IPS-18a (cell line): ENCODE data around the gene THEM5.

ENCODE experiments used
- H3K27ac ChIP-seq: one replicate; pipeline ENCODE4 v1.5.1; 2013; ENCODE audit warnings: low read length
- H3K27me3 ChIP-seq: one replicate; pipeline ENCODE4 v1.6.1; 2013; ENCODE audit warnings: mild to moderate bottlenecking, low read length; ENCODE audit not compliant: control insufficient read depth, insufficient read depth
- H3K36me3 ChIP-seq: one replicate; pipeline ENCODE4 v1.6.1; 2013; ENCODE audit warnings: low read depth, low read length; ENCODE audit not compliant: control insufficient read depth
- H3K4me1 ChIP-seq: one replicate; pipeline ENCODE4 v1.6.1; 2013; ENCODE audit warnings: low read depth, low read length; ENCODE audit not compliant: control insufficient read depth
- H3K4me3 ChIP-seq: one replicate; pipeline ENCODE4 v1.5.1; 2013; ENCODE audit warnings: low read length
- H3K9ac ChIP-seq: one replicate; pipeline ENCODE4 v1.6.1; 2013; ENCODE audit warnings: mild to moderate bottlenecking, low read length, moderate library complexity
- H3K9me3 ChIP-seq: one replicate; pipeline ENCODE4 v1.6.1; 2013; ENCODE audit warnings: low read depth, low read length; ENCODE audit not compliant: control insufficient read depth

THEM5 gene

DNA sequence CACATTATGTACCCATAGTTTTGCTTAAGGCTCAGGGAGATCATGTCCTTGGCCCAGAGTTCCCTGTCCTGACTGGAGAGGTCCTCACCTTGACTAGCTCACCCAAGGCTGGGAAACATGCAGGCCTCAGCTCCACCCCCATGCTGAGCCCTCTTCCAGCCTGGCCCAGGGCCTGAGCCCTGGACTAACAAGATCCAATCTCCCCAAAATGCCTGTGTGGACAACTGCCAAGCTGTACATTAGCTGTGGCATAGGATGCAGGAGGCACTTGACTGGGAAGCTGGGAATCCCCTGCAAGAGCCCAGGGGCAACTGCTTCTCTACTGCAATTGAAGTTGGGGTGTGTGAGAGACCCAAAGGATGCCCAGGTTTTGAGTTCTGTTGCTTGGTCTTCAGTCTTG, 50.3 kb downstream of the THEM5 start:
- Histone ChIP-seq H3K9me3 (no peaks in the 10 kb centered on the region), H3K27ac (no peak overlapping the region), H3K4me1 (no peaks in the 10 kb centered on the region), H3K9ac (no peak overlapping the region), H3K4me3 (no peak overlapping the region), H3K36me3 (no peaks in the 10 kb centered on the region), H3K27me3 (no peaks in the 10 kb centered on the region)

DNA sequence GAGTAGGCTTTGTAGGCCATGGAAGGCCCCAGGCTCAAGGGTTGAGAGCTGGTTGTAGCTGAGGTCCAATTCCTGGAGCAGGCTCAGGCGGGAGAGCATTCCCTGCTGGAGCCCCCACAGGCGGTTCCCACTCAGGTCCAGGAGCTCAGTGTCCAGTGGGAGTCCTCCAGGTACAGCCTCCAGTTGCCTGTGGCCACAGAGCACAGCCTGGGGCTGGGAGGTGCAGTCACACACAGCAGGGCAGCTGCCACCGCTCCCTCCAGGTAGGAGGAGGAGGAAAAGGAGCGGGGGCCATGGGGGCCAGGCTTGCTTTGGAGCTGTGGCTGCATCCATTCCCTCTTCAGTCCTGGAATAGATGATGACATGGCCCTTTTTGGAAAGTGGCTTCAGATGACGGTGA, 51.1 kb downstream of the THEM5 start:
- H3K9ac ChIP-seq: no peak overlapping the region
- no peaks in the 10 kb centered on the region for H3K36me3 ChIP-seq
- no peak overlapping the region for H3K4me3 ChIP-seq
- no peaks in the 10 kb centered on the region for H3K4me1 ChIP-seq
- H3K9me3 ChIP-seq: no peaks in the 10 kb centered on the region
- no peak overlapping the region for H3K27ac ChIP-seq
- no peaks in the 10 kb centered on the region for H3K27me3 ChIP-seq

DNA sequence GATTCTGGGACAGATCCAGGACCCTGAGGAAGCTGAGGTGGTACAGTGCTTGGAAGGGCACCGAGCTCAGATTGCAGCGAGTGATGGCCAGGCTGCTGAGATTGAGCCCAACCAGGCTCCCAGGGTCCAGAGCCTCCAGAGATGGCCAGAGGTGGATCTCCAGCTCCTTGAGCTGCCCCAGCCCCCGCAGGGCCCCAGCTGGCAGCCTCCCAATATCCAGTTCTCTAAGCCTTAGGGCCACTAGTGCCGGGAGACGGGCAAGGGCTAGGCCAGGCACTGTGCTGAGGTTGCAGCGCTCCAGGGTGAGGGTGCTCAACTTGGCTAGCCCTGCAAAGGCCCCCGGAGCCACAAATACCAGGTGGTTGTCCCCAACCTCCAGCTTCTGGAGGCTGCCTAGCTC, 51.7 kb downstream of the THEM5 start:
- Histone ChIP-seq H3K4me1 (no peaks in the 10 kb centered on the region), H3K9me3 (no peaks in the 10 kb centered on the region), H3K9ac (no peak overlapping the region), H3K4me3 (no peak overlapping the region), H3K27ac (no peak overlapping the region), H3K27me3 (no peaks in the 10 kb centered on the region), H3K36me3 (no peaks in the 10 kb centered on the region)

DNA sequence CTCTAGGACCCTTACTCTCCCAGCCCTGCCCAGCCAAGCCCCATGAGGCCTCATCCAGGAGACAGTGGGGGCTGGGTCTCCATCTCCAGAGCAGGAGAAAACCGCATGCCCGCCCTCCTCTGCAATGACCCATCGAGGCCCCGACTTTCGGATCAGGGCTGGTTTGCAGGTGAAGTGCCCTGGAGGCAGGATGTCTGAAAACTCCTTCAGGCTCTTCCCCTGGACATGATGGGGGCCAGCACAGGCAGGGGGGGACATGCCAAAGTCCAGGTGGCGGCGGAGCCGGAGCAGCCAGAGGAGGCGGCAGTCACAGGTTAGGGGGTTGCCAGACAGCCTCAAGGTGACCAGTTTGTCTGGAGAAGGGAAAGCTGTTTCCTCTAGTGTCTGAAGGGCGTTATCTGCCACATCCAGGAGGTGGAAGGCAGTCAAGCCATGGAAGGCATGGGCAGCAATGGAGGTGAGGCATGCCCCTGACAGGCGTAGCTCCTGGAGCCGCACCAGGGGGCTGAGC, 52.1 kb downstream of the THEM5 start:
- Histone ChIP-seq H3K36me3 (no peaks in the 10 kb centered on the region), H3K27me3 (no peaks in the 10 kb centered on the region), H3K9ac (no peak overlapping the region), H3K9me3 (no peaks in the 10 kb centered on the region), H3K4me3 (no peak overlapping the region), H3K4me1 (no peaks in the 10 kb centered on the region), H3K27ac (no peak overlapping the region)

DNA sequence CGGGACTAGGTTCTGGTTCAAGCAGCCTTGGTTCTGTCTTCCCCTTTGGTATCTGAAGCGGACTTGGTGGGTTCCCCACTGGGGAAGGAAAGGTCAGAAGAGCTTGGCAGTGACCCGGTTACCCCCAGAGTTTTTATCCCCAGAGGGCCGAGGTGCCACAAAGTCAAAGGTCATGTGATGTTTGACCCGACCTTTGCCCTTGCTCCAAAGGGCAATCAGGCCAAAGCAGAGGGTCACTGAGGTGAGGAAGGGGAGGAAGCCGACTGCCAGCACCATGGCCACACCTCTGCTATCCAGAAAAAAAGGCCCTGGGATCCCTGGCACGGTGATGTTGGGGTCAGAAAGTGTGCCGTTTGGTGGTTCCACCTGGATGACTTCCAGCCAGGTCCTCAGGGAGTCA, 52.7 kb downstream of the THEM5 start:
- no peaks in the 10 kb centered on the region for H3K27me3 ChIP-seq

DNA sequence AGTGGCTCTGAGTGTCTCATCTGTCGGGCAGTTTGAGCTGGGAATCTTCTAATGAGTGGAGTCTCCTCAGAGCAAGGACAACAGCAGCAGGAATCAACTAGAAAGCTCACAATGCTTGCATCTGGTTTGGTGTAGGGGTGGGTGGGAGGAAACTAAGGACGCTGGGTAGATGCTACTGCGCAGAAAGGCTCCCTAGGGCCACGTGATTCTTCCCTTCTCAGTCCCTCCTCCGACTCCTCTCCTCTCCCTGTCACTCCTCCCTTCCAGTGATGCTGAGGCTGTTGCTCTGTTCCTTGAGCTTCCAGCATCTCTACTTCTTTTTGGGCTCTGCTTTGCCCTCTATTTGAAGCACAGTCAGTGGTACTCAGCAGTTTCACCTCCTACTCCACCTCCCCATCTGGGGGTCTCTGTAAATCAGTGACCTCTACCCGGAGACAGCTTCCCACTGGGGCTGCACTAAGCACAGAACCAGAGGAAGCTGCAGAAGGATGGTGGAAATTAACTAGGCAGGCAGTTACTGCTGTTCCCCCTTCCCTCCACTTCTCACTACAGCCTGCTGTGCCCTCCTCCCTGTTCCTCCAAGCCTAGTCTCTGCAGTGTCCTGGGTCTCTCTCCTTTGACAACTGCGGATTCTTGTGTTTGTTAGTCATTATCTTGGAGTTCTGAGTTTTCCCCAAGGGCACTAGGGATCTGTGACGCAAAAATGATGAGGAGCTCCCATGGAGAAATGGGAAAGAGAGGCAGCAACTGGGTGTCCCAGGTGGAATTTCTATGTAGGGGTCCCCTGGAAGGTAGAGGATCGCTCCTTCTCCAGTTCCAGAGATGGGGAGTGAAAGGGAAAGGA, 54.1 kb downstream of the THEM5 start:
- no peaks in the 10 kb centered on the region for H3K27me3 ChIP-seq

More for the DNA sequence above, 52.7 kb downstream of the THEM5 start:
- Histone ChIP-seq H3K9me3 (no peaks in the 10 kb centered on the region), H3K27ac (no peak overlapping the region), H3K36me3 (no peaks in the 10 kb centered on the region), H3K9ac (no peak overlapping the region), H3K4me3 (no peak overlapping the region), H3K4me1 (no peaks in the 10 kb centered on the region)

DNA sequence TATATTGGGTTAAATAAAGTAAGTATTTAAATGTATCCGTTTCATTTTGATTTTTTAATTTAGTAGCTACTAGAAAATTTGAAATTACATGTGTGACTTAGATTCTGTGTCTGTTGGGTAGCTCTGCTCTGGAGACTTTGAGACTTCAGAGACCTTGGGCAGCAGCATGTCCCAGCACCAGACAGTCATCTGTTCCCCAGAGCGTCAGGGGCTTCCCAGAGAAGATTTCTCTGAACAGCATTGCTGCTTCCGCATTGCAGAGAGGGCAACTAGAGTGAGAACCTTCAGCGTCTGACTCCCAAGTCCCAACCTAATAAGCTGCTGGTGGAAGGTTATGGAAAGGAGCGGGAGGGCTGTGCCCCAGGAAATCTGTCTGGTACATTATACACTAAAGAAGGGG, 54.9 kb downstream of the THEM5 start:
- H3K4me3 ChIP-seq: no peak overlapping the region
- no peak overlapping the region for H3K27ac ChIP-seq
- no peaks in the 10 kb centered on the region for H3K36me3 ChIP-seq
- no peaks in the 10 kb centered on the region for H3K9me3 ChIP-seq
- H3K4me1 ChIP-seq: no peaks in the 10 kb centered on the region
- no peak overlapping the region for H3K9ac ChIP-seq
- no peaks in the 10 kb centered on the region for H3K27me3 ChIP-seq

More for the DNA sequence above, 54.1 kb downstream of the THEM5 start:
- H3K36me3 ChIP-seq: no peaks in the 10 kb centered on the region
- H3K4me1 ChIP-seq: no peaks in the 10 kb centered on the region
- no peaks in the 10 kb centered on the region for H3K9me3 ChIP-seq
- H3K9ac ChIP-seq: no peak overlapping the region
- no peak overlapping the region for H3K4me3 ChIP-seq
- no peak overlapping the region for H3K27ac ChIP-seq
